ENCODE data around the gene CCDC102B. TPM values are rescaled to one million over a fixed set of nuclear protein-coding genes. Genes with fewer than 3 reads are reported as not detected.
"Not testable (repeated sequence)": the region's sequence is repeated elsewhere in the genome, so short reads cannot be mapped to it uniquely, and the experiment has no call there.

CCDC102B gene
- total and polyA plus RNA-seq, 2 experiments from 2014 or later, result 8.9 to 13.0 TPM

- Histone ChIP-seq H3K9me3 (ENCODE audit: low read depth) (no peaks in the 10 kb centered on the region), H3K4me3 (no peak overlapping the region), H3K27ac (no peak overlapping the region), H3K4me1 (ENCODE audit: low read depth) (no peaks in the 10 kb centered on the region), H3K27me3 (no peaks in the 10 kb centered on the region), H3K36me3 (no peaks in the 10 kb centered on the region)
- DNase-seq (ENCODE audit: low read depth in 1 of 2, low spot score in 1 of 2), result no peak
- TF ChIP-seq CTCF (IDR thresholded peaks at IDR 0.05; ENCODE audit: low read depth, low read length), result no peak
Measured at GRCh38 chr18:69002233-69002632, 204.4 kb downstream of the CCDC102B start.

GRCh38 chr18:69006212-69006611 is 208.3 kb downstream of the CCDC102B start:
- H3K27ac ChIP-seq; H3K4me1 ChIP-seq (ENCODE audit: low read depth); H3K4me3 ChIP-seq; DNase-seq (ENCODE audit: low read depth in 1 of 2, low spot score in 1 of 2); H3K27me3 ChIP-seq; H3K9me3 ChIP-seq (ENCODE audit: low read depth); H3K36me3 ChIP-seq: not testable (repeated sequence)

GRCh38 chr18:69008538-69008937 is 210.7 kb downstream of the CCDC102B start:
- no peak for TF ChIP-seq CTCF (IDR thresholded peaks at IDR 0.05; ENCODE audit: low read depth, low read length)
- H3K36me3 ChIP-seq, result no peaks in the 10 kb centered on the region
- no peaks in the 10 kb centered on the region for H3K27me3 ChIP-seq
- no peak overlapping the region for H3K27ac ChIP-seq
- H3K4me3 ChIP-seq, result no peak overlapping the region
- H3K9me3 ChIP-seq (ENCODE audit: low read depth), result no peaks in the 10 kb centered on the region
- no peaks in the 10 kb centered on the region for H3K4me1 ChIP-seq (ENCODE audit: low read depth)
- no peak for DNase-seq (ENCODE audit: low read depth in 1 of 2, low spot score in 1 of 2)

- Histone ChIP-seq H3K4me3 (no peak overlapping the region), H3K4me1 (ENCODE audit: low read depth) (no peaks in the 10 kb centered on the region), H3K36me3 (no peaks in the 10 kb centered on the region), H3K9me3 (ENCODE audit: low read depth) (no peaks in the 10 kb centered on the region), H3K27me3 (no peaks in the 10 kb centered on the region), H3K27ac (no peak overlapping the region)
- no peak for DNase-seq (ENCODE audit: low read depth in 1 of 2, low spot score in 1 of 2)
- TF ChIP-seq CTCF (IDR thresholded peaks at IDR 0.05; ENCODE audit: low read depth, low read length), result no peak
Measured at GRCh38 chr18:69021211-69021805, 223.4 kb downstream of the CCDC102B start.

GRCh38 chr18:69022426-69022825 is 224.5 kb downstream of the CCDC102B start:
- TF ChIP-seq CTCF (IDR thresholded peaks at IDR 0.05; ENCODE audit: low read depth, low read length), result no peak
- no peaks in the 10 kb centered on the region for H3K4me1 ChIP-seq (ENCODE audit: low read depth)
- H3K27me3 ChIP-seq, result no peaks in the 10 kb centered on the region
- H3K27ac ChIP-seq, result no peak overlapping the region
- H3K9me3 ChIP-seq (ENCODE audit: low read depth), result no peaks in the 10 kb centered on the region
- no peak overlapping the region for H3K4me3 ChIP-seq
- DNase-seq (ENCODE audit: low read depth in 1 of 2, low spot score in 1 of 2), result peak in 1 of 2 donors; percentile 22
- H3K36me3 ChIP-seq, result no peaks in the 10 kb centered on the region

- no peak overlapping the region for H3K27ac ChIP-seq
- no peaks in the 10 kb centered on the region for H3K4me1 ChIP-seq (ENCODE audit: low read depth)
- H3K9me3 ChIP-seq (ENCODE audit: low read depth), result no peaks in the 10 kb centered on the region
- H3K27me3 ChIP-seq, result no peaks in the 10 kb centered on the region
- H3K4me3 ChIP-seq, result no peak overlapping the region
- DNase-seq (ENCODE audit: low read depth in 1 of 2, low spot score in 1 of 2), result no peak
- H3K36me3 ChIP-seq, result no peaks in the 10 kb centered on the region
- no peak for TF ChIP-seq CTCF (IDR thresholded peaks at IDR 0.05; ENCODE audit: low read depth, low read length)
Measured at GRCh38 chr18:69031571-69031970, 233.7 kb downstream of the CCDC102B start.

Measured in cardiac muscle cell (in vitro differentiated cells and primary cell).